Measurements from ENCODE around the gene PDZRN3.

Gene PDZRN3

DNA sequence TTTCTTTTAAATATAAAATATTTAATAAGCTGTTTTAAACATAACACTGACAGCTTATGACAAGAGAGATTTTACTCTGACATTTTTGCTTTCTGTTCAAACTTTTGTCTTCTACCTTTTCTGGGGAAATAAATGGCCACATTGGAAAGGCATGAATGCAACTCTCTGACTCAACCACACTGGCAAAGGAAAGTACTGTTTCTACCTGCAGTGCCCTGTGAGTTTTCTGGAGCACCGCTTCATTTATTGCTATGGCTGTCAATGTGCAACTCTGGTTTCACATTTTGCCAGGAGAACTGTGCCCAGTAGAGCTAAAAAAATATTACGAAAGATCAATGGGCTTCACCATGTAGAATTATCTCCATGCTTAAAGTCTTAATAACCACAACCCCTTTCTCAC is 15.1 kb downstream of the PDZRN3 start:
- H3K27ac Mint-ChIP-seq = no peak overlapping the region
- H3K4me3 Mint-ChIP-seq = no peak overlapping the region
- peaks cover 5% of the 10 kb centered on the region for H3K9me3 Mint-ChIP-seq
- no peaks in the 10 kb centered on the region for H3K4me1 Mint-ChIP-seq (ENCODE audit: low read depth)
- H3K36me3 Mint-ChIP-seq (ENCODE audit: low read depth) = no peaks in the 10 kb centered on the region
- no peaks in the 10 kb centered on the region for H3K27me3 Mint-ChIP-seq

- Mint-ChIP-seq H3K27me3 (no peaks in the 10 kb centered on the region), H3K4me1 (ENCODE audit: low read depth) (no peaks in the 10 kb centered on the region), H3K27ac (no peak overlapping the region), H3K9me3 (peaks cover 5% of the 10 kb centered on the region), H3K36me3 (ENCODE audit: low read depth) (no peaks in the 10 kb centered on the region), H3K4me3 (no peak overlapping the region)
Measured at GRCh38 chr3:73609315-73609641, 15.5 kb downstream of the PDZRN3 start.

GRCh38 chr3:73608456-73609314 is 16.1 kb downstream of the PDZRN3 start:
- H3K27me3 Mint-ChIP-seq = no peaks in the 10 kb centered on the region
- no peak overlapping the region for H3K4me3 Mint-ChIP-seq
- no peaks in the 10 kb centered on the region for H3K4me1 Mint-ChIP-seq (ENCODE audit: low read depth)
- H3K36me3 Mint-ChIP-seq (ENCODE audit: low read depth) = no peaks in the 10 kb centered on the region
- no peak overlapping the region for H3K27ac Mint-ChIP-seq
- H3K9me3 Mint-ChIP-seq = peaks cover 5% of the 10 kb centered on the region

DNA sequence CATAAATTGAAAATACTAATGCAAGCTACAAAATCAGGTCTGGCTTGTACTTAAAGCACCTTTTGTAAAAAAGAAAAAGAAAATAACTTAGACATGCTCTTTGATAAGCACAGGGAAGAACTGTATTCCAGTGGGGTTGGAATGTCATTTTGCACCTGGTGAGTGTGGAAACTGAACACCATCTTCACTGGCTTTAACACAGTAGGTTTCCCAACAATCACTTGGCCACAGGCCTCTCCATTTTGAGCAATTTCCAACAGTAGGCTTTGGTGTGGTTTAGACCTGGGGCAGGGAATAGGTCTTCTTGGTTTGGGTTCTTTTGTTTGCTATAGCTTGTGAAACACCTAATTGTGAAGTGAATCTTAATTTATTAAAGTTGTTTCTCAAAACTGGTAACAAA is 18.9 kb downstream of the PDZRN3 start:
- Mint-ChIP-seq H3K27me3 (no peaks in the 10 kb centered on the region), H3K27ac (no peak overlapping the region), H3K9me3 (no peaks in the 10 kb centered on the region), H3K4me1 (ENCODE audit: low read depth) (no peaks in the 10 kb centered on the region), H3K4me3 (no peak overlapping the region), H3K36me3 (ENCODE audit: low read depth) (no peaks in the 10 kb centered on the region)

GRCh38 chr3:73605412-73605811 is 19.3 kb downstream of the PDZRN3 start:
- no peaks in the 10 kb centered on the region for H3K36me3 Mint-ChIP-seq (ENCODE audit: low read depth)
- no peak overlapping the region for H3K27ac Mint-ChIP-seq
- no peaks in the 10 kb centered on the region for H3K27me3 Mint-ChIP-seq
- H3K9me3 Mint-ChIP-seq = no peaks in the 10 kb centered on the region
- H3K4me3 Mint-ChIP-seq = no peak overlapping the region
- H3K4me1 Mint-ChIP-seq (ENCODE audit: low read depth) = no peaks in the 10 kb centered on the region

- Mint-ChIP-seq H3K27me3 (no peaks in the 10 kb centered on the region), H3K9me3 (no peaks in the 10 kb centered on the region), H3K27ac (no peak overlapping the region)
Measured at GRCh38 chr3:73604451-73604850, 20.3 kb downstream of the PDZRN3 start.

DNA sequence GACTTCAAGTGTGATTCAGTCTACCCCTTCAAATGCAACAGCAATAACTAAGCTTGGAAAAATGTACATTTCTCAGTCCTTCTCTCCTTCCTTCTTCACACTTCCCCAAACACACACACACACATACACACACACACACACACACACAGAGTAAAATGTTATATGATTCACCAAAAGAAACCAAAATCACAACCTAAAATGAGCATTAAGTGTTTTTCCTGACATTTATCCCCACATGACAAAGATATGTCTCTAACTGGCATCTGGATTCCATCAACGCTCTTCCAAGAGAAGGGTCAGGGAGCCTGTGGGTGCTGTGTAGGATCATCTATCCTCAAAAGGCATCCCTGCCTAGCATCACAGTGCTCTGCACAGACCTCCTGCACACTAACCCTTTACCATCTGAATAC is 21.0 kb downstream of the PDZRN3 start:
- Mint-ChIP-seq H3K4me3 (no peak overlapping the region), H3K27me3 (no peaks in the 10 kb centered on the region), H3K9me3 (no peaks in the 10 kb centered on the region), H3K27ac (no peak overlapping the region), H3K4me1 (ENCODE audit: low read depth) (no peaks in the 10 kb centered on the region), H3K36me3 (ENCODE audit: low read depth) (no peaks in the 10 kb centered on the region)

More at GRCh38 chr3:73604451-73604850, 20.3 kb downstream of the PDZRN3 start:
- no peaks in the 10 kb centered on the region for H3K36me3 Mint-ChIP-seq (ENCODE audit: low read depth)
- H3K4me3 Mint-ChIP-seq = no peak overlapping the region
- H3K4me1 Mint-ChIP-seq (ENCODE audit: low read depth) = no peaks in the 10 kb centered on the region

GRCh38 chr3:73602170-73602569 is 22.6 kb downstream of the PDZRN3 start:
- no peak overlapping the region for H3K4me3 Mint-ChIP-seq
- no peaks in the 10 kb centered on the region for H3K4me1 Mint-ChIP-seq (ENCODE audit: low read depth)
- H3K36me3 Mint-ChIP-seq (ENCODE audit: low read depth) = no peaks in the 10 kb centered on the region
- no peaks in the 10 kb centered on the region for H3K27me3 Mint-ChIP-seq
- no peak overlapping the region for H3K27ac Mint-ChIP-seq
- no peaks in the 10 kb centered on the region for H3K9me3 Mint-ChIP-seq

DNA sequence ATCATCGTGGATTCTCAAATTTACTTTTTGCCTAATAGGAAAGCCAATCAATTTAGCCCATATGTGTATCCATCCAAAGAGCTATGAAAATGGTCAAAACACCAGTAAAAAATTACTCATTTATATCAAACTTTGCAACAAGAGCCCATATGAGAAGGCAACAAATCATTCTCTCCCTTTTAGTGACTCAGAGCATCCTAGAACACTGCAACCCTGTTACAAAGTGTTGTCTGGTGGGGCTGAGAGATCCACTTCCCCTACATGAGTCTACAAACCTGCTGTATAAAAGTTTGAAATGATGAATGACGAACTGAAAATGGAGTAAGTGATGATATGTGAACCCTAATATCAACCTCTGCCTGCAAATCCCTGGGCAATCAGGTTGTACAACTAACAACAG is 23.3 kb downstream of the PDZRN3 start:
- Mint-ChIP-seq H3K36me3 (ENCODE audit: low read depth) (no peaks in the 10 kb centered on the region), H3K4me1 (ENCODE audit: low read depth) (no peaks in the 10 kb centered on the region), H3K27ac (no peak overlapping the region), H3K9me3 (no peaks in the 10 kb centered on the region), H3K4me3 (no peak overlapping the region), H3K27me3 (no peaks in the 10 kb centered on the region)

DNA sequence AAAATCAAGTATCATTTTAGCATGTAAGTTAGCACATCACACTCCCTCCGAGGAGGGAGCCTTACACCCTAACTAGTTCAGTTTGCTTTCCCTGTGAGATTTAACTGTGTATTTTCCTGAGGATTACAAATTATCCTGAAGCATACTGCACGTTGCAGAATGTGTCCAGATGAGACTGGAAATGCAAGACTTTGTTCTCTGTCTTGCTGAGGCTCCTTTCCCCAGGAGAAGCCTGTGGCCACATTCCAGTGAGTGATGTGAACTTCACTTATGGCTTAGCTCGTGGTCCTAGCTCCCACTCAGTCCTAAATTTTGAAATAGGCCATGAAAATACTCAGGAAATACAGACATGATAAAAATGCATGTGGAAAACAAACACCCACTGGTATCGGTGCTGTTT is 23.7 kb downstream of the PDZRN3 start:
- Mint-ChIP-seq H3K4me1 (ENCODE audit: low read depth) (no peaks in the 10 kb centered on the region), H3K9me3 (no peaks in the 10 kb centered on the region), H3K36me3 (ENCODE audit: low read depth) (no peaks in the 10 kb centered on the region), H3K27me3 (no peaks in the 10 kb centered on the region), H3K4me3 (no peak overlapping the region), H3K27ac (no peak overlapping the region)

GRCh38 chr3:73600293-73600938 is 24.3 kb downstream of the PDZRN3 start:
- Mint-ChIP-seq H3K9me3 (no peaks in the 10 kb centered on the region), H3K36me3 (ENCODE audit: low read depth) (no peaks in the 10 kb centered on the region), H3K27ac (no peak overlapping the region), H3K4me1 (ENCODE audit: low read depth) (no peaks in the 10 kb centered on the region), H3K4me3 (no peak overlapping the region), H3K27me3 (no peaks in the 10 kb centered on the region)

GRCh38 chr3:73599605-73600004 is 25.1 kb downstream of the PDZRN3 start:
- Mint-ChIP-seq H3K36me3 (ENCODE audit: low read depth) (no peaks in the 10 kb centered on the region), H3K27ac (no peak overlapping the region), H3K4me1 (ENCODE audit: low read depth) (no peaks in the 10 kb centered on the region), H3K27me3 (no peaks in the 10 kb centered on the region), H3K4me3 (no peak overlapping the region), H3K9me3 (no peaks in the 10 kb centered on the region)

- no peak overlapping the region for H3K4me3 Mint-ChIP-seq
Measured at GRCh38 chr3:73597476-73597875, 27.3 kb downstream of the PDZRN3 start.

DNA sequence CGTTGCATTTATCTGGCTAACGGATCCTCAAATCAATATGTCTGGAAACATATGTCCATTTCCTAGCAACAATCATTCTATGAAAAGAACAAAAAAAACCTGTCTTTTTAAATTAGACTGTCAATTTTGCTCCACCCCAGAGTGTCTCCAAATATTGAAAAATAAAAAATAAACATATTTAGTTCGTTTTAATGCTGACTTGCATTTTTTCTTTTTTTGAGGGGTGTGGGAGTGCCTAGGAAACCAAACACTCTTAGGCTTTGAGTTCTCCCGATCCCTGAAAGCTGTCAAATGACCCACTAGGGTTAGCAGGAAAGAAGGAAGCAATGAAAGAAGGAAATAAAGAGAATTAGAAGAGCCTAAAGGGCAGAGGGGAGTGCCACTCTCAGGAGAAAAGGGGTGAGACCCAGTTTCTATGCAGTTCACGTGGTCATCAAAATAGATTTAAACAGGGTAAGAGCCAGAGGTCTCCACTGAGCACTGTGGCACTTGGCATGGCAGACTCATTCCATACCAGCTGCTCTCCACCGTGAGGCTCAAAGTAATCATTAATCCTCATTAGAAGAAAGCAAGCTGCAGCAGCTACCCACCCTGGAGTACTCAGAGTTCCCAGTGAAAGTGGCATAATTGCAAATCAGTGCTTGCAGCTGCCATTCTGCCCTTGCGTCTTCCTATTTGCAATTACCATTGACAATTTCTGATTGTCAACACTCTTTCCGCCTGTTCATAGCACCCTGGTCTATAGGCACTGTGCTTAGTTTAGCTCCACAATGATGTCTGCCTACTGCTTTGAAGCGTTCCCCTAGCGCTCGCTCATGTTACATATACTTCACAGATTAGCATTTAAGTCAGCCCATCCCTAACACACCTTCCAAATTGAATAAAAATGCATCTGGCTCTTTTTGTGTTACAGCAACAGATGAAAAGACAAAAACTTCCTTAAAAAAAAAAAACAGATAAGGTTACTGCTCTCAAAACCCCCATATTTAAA is 32.3 kb downstream of the PDZRN3 start:
- Mint-ChIP-seq H3K27me3 (peaks cover 8% of the 10 kb centered on the region), H3K27ac (no peak overlapping the region), H3K4me1 (ENCODE audit: low read depth) (no peaks in the 10 kb centered on the region)

More at GRCh38 chr3:73597476-73597875, 27.3 kb downstream of the PDZRN3 start:
- no peak overlapping the region for H3K27ac Mint-ChIP-seq
- peaks cover 4% of the 10 kb centered on the region for H3K27me3 Mint-ChIP-seq
- H3K9me3 Mint-ChIP-seq = no peaks in the 10 kb centered on the region
- no peaks in the 10 kb centered on the region for H3K36me3 Mint-ChIP-seq (ENCODE audit: low read depth)
- H3K4me1 Mint-ChIP-seq (ENCODE audit: low read depth) = no peaks in the 10 kb centered on the region

GRCh38 chr3:73591286-73591800 is 33.4 kb downstream of the PDZRN3 start:
- peaks cover 4% of the 10 kb centered on the region for H3K9me3 Mint-ChIP-seq
- no peak overlapping the region for H3K4me3 Mint-ChIP-seq
- H3K4me1 Mint-ChIP-seq (ENCODE audit: low read depth) = no peaks in the 10 kb centered on the region
- no peaks in the 10 kb centered on the region for H3K36me3 Mint-ChIP-seq (ENCODE audit: low read depth)
- H3K27me3 Mint-ChIP-seq = peaks cover 8% of the 10 kb centered on the region
- no peak overlapping the region for H3K27ac Mint-ChIP-seq

More for the DNA sequence above, 32.3 kb downstream of the PDZRN3 start:
- no peaks in the 10 kb centered on the region for H3K9me3 Mint-ChIP-seq
- H3K36me3 Mint-ChIP-seq (ENCODE audit: low read depth) = no peaks in the 10 kb centered on the region
- H3K4me3 Mint-ChIP-seq = no peak overlapping the region

Data from stimulated activated naive CD8-positive, alpha-beta T cell treated with anti-CD3 and anti-CD28 coated beads, Interleukin-15, Interleukin-2, amounts not matched to agents 100 ng/mL and 50 ng/mL, for 24 hours (primary cell).